Sigmoid colon (tissue), 4 donors: Measurements from ENCODE around the gene ZDHHC16.

Experiments
- CTCF ChIP-seq, 4 experiments: fragments of 450-650 bp in 3 of 4; fragments of 200-600 bp in 1 of 4; IDR thresholded peaks; one replicate each; pipeline ENCODE4 v1.5.1; 2016 to 2019; ENCODE audit warnings: antibody characterized with exemption in 4 of 4, mild to moderate bottlenecking in 3 of 4, moderate library complexity in 2 of 4
- EP300 ChIP-seq, 4 donors: sonication (generic); formaldehyde crosslinking; IDR thresholded peaks; one replicate each; pipeline ENCODE4 v1.6.1; 2017; ENCODE audit warnings: antibody characterized with exemption in 4 of 4
- POLR2A ChIP-seq, 2 donors: fragments of 450-650 bp; IDR thresholded peaks; one replicate each; pipeline ENCODE4 v1.6.1; 2016; ENCODE audit warnings: antibody characterized with exemption in 2 of 2, mild to moderate bottlenecking in 2 of 2, moderate library complexity in 2 of 2

GRCh38 chr10:97425964-97426775 is 19.8 kb upstream of the ZDHHC16 start, which contains the start of gene PGAM1:
- TF ChIP-seq CTCF (IDR thresholded peaks at IDR 0.05) (peak in 1 of 4 experiments; percentile 35), EP300 (IDR thresholded peaks at IDR 0.05) (peak in 1 of 4 donors; percentile 48), POLR2A (IDR thresholded peaks at IDR 0.05) (peak; percentile 60)
